ENCODE data around the gene CCDC47. TPM values are rescaled to one million over a fixed set of nuclear protein-coding genes. Genes with fewer than 3 reads are reported as not detected.

Gene CCDC47, protein sequence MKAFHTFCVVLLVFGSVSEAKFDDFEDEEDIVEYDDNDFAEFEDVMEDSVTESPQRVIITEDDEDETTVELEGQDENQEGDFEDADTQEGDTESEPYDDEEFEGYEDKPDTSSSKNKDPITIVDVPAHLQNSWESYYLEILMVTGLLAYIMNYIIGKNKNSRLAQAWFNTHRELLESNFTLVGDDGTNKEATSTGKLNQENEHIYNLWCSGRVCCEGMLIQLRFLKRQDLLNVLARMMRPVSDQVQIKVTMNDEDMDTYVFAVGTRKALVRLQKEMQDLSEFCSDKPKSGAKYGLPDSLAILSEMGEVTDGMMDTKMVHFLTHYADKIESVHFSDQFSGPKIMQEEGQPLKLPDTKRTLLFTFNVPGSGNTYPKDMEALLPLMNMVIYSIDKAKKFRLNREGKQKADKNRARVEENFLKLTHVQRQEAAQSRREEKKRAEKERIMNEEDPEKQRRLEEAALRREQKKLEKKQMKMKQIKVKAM
- total RNA-seq = 69.0 and 77.1 TPM in 2 replicates

GRCh38 chr17:63773272-63774140 lies at the start of gene CCDC47:
Gene CCDC47, minus strand, starts transcription at chr17:63773597. Its CDS starts 7,422 bp downstream, at chr17:63766175.
- H3K79me2 ChIP-seq (ENCODE audit: insufficient read depth, low read length) = peaks cover 92% of the 10 kb centered on the region
- TF ChIP-seq, protein P1, sequence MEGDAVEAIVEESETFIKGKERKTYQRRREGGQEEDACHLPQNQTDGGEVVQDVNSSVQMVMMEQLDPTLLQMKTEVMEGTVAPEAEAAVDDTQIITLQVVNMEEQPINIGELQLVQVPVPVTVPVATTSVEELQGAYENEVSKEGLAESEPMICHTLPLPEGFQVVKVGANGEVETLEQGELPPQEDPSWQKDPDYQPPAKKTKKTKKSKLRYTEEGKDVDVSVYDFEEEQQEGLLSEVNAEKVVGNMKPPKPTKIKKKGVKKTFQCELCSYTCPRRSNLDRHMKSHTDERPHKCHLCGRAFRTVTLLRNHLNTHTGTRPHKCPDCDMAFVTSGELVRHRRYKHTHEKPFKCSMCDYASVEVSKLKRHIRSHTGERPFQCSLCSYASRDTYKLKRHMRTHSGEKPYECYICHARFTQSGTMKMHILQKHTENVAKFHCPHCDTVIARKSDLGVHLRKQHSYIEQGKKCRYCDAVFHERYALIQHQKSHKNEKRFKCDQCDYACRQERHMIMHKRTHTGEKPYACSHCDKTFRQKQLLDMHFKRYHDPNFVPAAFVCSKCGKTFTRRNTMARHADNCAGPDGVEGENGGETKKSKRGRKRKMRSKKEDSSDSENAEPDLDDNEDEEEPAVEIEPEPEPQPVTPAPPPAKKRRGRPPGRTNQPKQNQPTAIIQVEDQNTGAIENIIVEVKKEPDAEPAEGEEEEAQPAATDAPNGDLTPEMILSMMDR (IDR thresholded peaks at IDR 0.05; ENCODE audit: extremely low read depth, low read depth, low read length) = no peak

DNA sequence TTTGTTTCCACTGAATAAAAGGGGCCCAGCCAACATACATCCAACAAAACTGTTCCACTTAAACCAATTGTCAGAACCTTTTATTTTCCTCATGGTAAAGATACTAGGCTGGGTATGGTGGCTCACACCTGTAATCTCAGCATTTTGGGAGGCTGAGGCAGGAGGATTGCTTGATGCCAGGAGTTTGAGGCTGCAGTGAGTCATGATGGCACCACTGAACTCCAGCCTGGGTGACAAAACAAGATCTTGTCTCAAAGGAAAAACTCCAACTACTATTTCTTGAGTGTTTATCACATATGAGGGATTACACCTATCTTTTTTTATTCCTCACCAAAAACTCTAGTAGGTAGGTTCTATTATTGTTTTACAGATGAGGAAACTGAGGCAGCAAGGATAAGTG lies 49.1 kb upstream of the CCDC47 start:
- H3K4me2 ChIP-seq (ENCODE audit: insufficient read depth, low read length) = no peak overlapping the region
- peaks cover 16% of the 10 kb centered on the region for H4K20me1 ChIP-seq (ENCODE audit: insufficient read depth, low read length)
- H3K27me3 ChIP-seq (ENCODE audit: insufficient read depth, low read length) = no peaks in the 10 kb centered on the region
- no peak for DNase-seq (ENCODE audit: insufficient read length, low spot score, missing footprints)
- no peaks in the 10 kb centered on the region for H3K9me3 ChIP-seq (ENCODE audit: low read depth, low read length)
- no peak overlapping the region for H3K4me3 ChIP-seq (ENCODE audit: insufficient read depth, low read length)
- H3K27ac ChIP-seq (ENCODE audit: low read depth, low read length) = no peak overlapping the region
- peaks cover 6% of the 10 kb centered on the region for H3K4me1 ChIP-seq (ENCODE audit: insufficient read depth, low read length)
- H3K79me2 ChIP-seq (ENCODE audit: insufficient read depth, low read length) = peaks cover 58% of the 10 kb centered on the region
- TF ChIP-seq, protein P1 (IDR thresholded peaks at IDR 0.05; ENCODE audit: extremely low read depth, low read depth, low read length) = no peak
- H3K36me3 ChIP-seq (ENCODE audit: insufficient read depth, low read length) = peaks cover 78% of the 10 kb centered on the region
- H2AFZ ChIP-seq (ENCODE audit: low read length) = no peak overlapping the region

More at GRCh38 chr17:63773272-63774140, at the start of gene CCDC47:
- peak within 1 kb of the TSS; percentile 81 for H3K4me3 ChIP-seq (ENCODE audit: insufficient read depth, low read length)
- H2AFZ ChIP-seq (ENCODE audit: low read length) = peak within 1 kb of the TSS; percentile 73
- peaks cover 17% of the 10 kb centered on the region for H3K4me1 ChIP-seq (ENCODE audit: insufficient read depth, low read length)
- H3K4me2 ChIP-seq (ENCODE audit: insufficient read depth, low read length) = peak within 1 kb of the TSS; percentile 96
- no peaks in the 10 kb centered on the region for H3K9me3 ChIP-seq (ENCODE audit: low read depth, low read length)
- peak within 1 kb of the TSS; percentile 98 for H3K27ac ChIP-seq (ENCODE audit: low read depth, low read length)
- peaks cover 23% of the 10 kb centered on the region for H3K36me3 ChIP-seq (ENCODE audit: insufficient read depth, low read length)
- H3K27me3 ChIP-seq (ENCODE audit: insufficient read depth, low read length) = no peaks in the 10 kb centered on the region
- DNase-seq (ENCODE audit: insufficient read length, low spot score, missing footprints) = peak; percentile 99
- H4K20me1 ChIP-seq (ENCODE audit: insufficient read depth, low read length) = peaks cover 55% of the 10 kb centered on the region

- peaks cover 56% of the 10 kb centered on the region for H3K79me2 ChIP-seq (ENCODE audit: insufficient read depth, low read length)
Observed at GRCh38 chr17:63821804-63822203, 48.4 kb upstream of the CCDC47 start.

More at GRCh38 chr17:63821804-63822203, 48.4 kb upstream of the CCDC47 start:
- Histone ChIP-seq H3K9me3 (ENCODE audit: low read depth, low read length) (no peaks in the 10 kb centered on the region), H3K36me3 (ENCODE audit: insufficient read depth, low read length) (peaks cover 86% of the 10 kb centered on the region), H4K20me1 (ENCODE audit: insufficient read depth, low read length) (peaks cover 16% of the 10 kb centered on the region), H3K27ac (ENCODE audit: low read depth, low read length) (no peak overlapping the region), H2AFZ (ENCODE audit: low read length) (no peak overlapping the region), H3K4me2 (ENCODE audit: insufficient read depth, low read length) (no peak overlapping the region), H3K27me3 (ENCODE audit: insufficient read depth, low read length) (no peaks in the 10 kb centered on the region), H3K4me3 (ENCODE audit: insufficient read depth, low read length) (no peak overlapping the region), H3K4me1 (ENCODE audit: insufficient read depth, low read length) (peaks cover 6% of the 10 kb centered on the region)
- TF ChIP-seq, protein P1 (IDR thresholded peaks at IDR 0.05; ENCODE audit: extremely low read depth, low read depth, low read length) = no peak
- no peak for DNase-seq (ENCODE audit: insufficient read length, low spot score, missing footprints)
